Subcutaneous abdominal adipose tissue (tissue), 5 donors: ENCODE results near the gene CMIP.
"Not testable (repeated sequence)": the region's sequence is repeated elsewhere in the genome, so short reads cannot be mapped to it uniquely, and the experiment has no call there.

ENCODE experiments used
- H3K27ac ChIP-seq: one replicate; pipeline ENCODE4 v1.7.0; 2013; ENCODE audit warnings: low read depth, mild to moderate bottlenecking, inconsistent platforms, low read length, moderate library complexity
- H3K27me3 ChIP-seq, 5 donors: one replicate each; pipeline ENCODE4 v1.7.0; 2013; ENCODE audit warnings: low read length in 5 of 5, inconsistent platforms in 1 of 5; ENCODE audit not compliant: control insufficient read depth in 5 of 5, insufficient read depth in 4 of 5
- H3K36me3 ChIP-seq, 5 donors: one replicate each; pipeline ENCODE4 v1.7.0; 2013; ENCODE audit warnings: low read length in 5 of 5; ENCODE audit not compliant: control insufficient read depth in 5 of 5, insufficient read depth in 5 of 5
- H3K4me1 ChIP-seq, 5 donors: one replicate each; pipeline ENCODE4 v1.7.0; 2013; ENCODE audit warnings: low read length in 5 of 5, mild to moderate bottlenecking in 3 of 5, moderate library complexity in 1 of 5; ENCODE audit not compliant: control insufficient read depth in 5 of 5, insufficient read depth in 5 of 5
- H3K4me3 ChIP-seq, 5 donors: one replicate each; pipeline ENCODE4 v1.7.0; 2013; ENCODE audit warnings: low read length in 5 of 5, low read depth in 1 of 5
- H3K9ac ChIP-seq, 5 donors: one replicate each; pipeline ENCODE4 v1.7.0; 2013; ENCODE audit warnings: low read length in 5 of 5, mild to moderate bottlenecking in 4 of 5, moderate library complexity in 3 of 5
- H3K9me3 ChIP-seq, 5 donors: one replicate each; pipeline ENCODE4 v1.7.0; 2013; ENCODE audit warnings: low read length in 5 of 5; ENCODE audit not compliant: control insufficient read depth in 5 of 5
- donor health status: healthy.
- donor health status: healthy.
- donor health status: healthy.
- donor health status: healthy.
- donor health status: healthy.

The CMIP gene

DNA sequence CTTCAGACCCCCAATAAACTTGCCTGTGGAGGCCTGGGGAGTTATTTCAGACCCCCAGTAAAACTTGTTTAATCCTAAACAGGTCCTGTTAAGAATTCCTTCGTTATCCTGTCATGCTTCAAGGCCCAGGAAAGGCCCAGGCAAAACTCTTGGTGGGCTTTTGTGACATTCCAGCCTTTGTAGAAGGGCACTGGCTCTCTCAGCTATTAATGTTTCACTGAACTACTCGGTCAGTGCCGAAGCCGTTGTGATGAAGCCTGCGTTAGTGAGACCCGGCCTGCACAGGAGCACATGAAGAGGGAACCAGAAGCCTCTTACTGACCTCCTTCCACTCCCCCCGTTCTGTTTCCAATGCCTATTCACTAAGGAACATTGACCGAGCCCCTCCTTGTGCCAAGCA, 287.0 kb downstream of the CMIP start:
- Histone ChIP-seq H3K36me3 (no peaks in the 10 kb centered on the region), H3K9ac (no peak overlapping the region), H3K4me3 (no peak overlapping the region), H3K27ac (no peak overlapping the region), H3K27me3 (peaks cover 0 to 4% (median 0%) of the 10 kb centered on the region in 5 donors), H3K4me1 (peaks cover 0 to 11% (median 11%) of the 10 kb centered on the region in 5 donors), H3K9me3 (no peaks in the 10 kb centered on the region)

DNA sequence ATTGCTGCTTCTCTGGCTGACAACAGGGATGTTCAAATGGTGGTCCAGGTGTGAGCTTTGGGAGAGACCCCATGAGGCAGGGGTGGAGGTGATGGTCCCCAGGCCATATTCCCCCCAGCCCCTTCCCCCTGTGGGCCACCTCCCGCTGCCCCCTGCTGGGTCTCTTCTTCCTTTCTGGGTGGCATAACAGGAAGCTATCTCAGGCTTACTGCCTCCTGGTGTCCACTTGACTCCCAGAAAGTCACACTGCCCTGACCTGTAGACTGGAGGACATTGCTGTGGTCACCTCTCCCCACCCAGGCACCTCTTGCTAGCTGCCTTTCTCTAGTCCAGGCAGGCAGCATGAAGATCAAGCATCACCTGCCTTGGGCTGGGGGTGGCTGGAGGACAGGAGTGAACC, 288.1 kb downstream of the CMIP start:
- no peaks in the 10 kb centered on the region for H3K36me3 ChIP-seq
- no peak overlapping the region for H3K9ac ChIP-seq
- H3K27me3 ChIP-seq: peaks cover 0 to 4% (median 0%) of the 10 kb centered on the region in 5 donors
- H3K27ac ChIP-seq: no peak overlapping the region
- H3K4me1 ChIP-seq: peaks cover 0 to 13% (median 11%) of the 10 kb centered on the region in 5 donors
- H3K4me3 ChIP-seq: no peak overlapping the region
- H3K9me3 ChIP-seq: no peaks in the 10 kb centered on the region

DNA sequence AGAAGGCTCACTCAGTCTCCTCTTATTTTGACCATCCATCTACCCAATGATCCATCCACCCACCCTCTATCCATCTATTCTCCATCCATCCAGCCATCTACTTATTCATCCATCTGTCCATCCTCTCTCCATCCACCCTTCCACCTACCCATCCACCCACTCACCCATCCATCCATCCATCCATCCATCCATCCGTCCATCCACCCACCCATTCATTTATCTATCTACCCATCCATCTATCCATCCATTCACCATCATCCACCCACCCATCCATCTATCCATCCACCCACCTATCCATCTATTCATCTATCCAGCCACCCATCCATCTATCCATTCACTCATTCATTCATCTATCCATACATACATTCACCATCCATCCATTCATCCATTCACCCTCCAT, 288.7 kb downstream of the CMIP start:
- H3K27ac ChIP-seq: no peak overlapping the region
- peaks cover 2 to 19% (median 17%) of the 10 kb centered on the region in 5 donors for H3K4me1 ChIP-seq
- H3K4me3 ChIP-seq: no peak overlapping the region
- H3K9ac ChIP-seq: no peak overlapping the region
- no peaks in the 10 kb centered on the region for H3K9me3 ChIP-seq
- no peaks in the 10 kb centered on the region for H3K36me3 ChIP-seq
- peaks cover 0 to 4% (median 0%) of the 10 kb centered on the region in 5 donors for H3K27me3 ChIP-seq

DNA sequence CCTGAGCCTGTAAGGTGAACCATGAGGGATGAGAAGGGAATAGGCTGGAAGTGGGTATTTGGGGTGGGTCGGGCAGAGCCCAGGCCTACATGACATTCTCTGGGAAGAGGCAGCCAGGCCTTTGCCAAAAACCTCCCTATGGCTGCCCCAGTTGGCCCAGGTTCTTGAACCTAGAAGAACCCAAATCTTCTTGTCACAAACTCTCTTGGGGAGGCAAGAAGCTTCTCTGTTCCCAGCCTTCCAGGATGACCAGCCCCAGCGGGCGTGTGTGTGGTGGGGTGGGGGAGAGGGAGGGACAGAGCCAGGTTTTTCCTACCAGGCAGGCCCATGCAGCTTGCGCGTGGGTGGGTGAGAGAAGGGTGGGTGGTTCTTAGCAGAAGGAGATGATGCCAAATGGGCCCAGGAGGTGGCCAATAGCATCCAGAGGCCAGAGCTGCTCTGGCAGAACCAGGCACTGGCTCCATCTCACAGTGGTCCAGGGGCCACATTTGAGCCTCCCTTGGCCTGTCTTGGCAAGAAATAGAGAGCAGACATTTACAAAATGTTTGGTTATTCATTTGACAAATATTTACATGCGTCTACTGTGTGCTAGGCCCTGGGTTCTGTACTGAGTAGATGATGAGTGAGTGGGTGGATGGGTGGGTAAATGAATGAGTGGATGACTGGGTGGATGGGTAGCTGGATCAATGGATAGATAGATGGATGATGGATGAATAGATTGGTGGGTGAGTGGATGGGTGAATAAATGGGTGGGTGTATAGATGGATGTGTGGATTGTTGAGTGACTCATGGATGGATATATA, 290.2 kb downstream of the CMIP start:
- Histone ChIP-seq H3K36me3 (no peaks in the 10 kb centered on the region), H3K27me3 (peaks cover 0 to 4% (median 0%) of the 10 kb centered on the region in 5 donors), H3K9me3 (no peaks in the 10 kb centered on the region), H3K27ac (no peak overlapping the region), H3K9ac (no peak overlapping the region), H3K4me3 (no peak overlapping the region), H3K4me1 (peaks cover 3 to 29% (median 21%) of the 10 kb centered on the region in 5 donors)

GRCh38 chr16:81737885-81738536, 293.4 kb downstream of the CMIP start:
- H3K36me3 ChIP-seq: no peaks in the 10 kb centered on the region
- H3K4me3 ChIP-seq: peak overlapping the region in 4 of 5 donors; percentile 44 to 63 (median 56)
- H3K9me3 ChIP-seq: no peaks in the 10 kb centered on the region
- peaks cover 0 to 5% (median 0%) of the 10 kb centered on the region in 5 donors for H3K27me3 ChIP-seq
- no peak overlapping the region for H3K9ac ChIP-seq
- H3K4me1 ChIP-seq: peaks cover 3 to 25% (median 10%) of the 10 kb centered on the region in 5 donors
- no peak overlapping the region for H3K27ac ChIP-seq

DNA sequence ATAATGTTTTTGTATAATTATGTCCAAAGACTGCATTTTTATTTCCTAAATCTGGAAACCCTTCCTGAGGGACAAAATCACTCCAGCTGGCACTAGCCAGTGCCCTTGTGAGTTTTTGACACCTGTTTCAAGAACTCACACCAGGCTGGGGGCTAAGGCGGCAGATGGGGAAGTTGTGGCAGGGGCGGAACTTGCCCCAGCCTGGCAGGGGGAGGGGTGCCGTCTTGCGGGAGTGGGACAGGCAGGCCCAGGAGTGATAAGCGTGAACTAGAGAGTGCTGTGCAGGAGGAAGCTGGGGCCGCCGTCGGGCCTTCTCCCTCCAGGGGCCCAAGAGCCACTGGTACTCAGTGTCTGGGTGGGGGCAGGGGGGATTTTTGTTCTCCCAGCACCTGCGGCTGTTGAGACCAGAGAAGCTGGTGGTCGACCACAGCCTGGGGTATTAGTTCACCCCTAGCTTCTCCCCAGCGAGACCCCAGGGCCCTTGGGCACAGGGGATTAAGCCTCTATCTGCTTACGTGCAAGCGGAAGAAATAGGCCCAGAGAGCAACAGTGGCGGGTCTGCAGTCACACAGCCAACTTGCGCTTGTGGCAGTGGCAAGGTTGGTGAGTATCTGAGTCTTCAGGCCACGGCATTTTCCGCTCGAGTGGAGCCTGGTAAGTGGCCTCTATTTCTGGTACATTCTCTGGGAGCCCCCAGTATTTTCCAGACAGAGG, 294.3 kb downstream of the CMIP start:
- Histone ChIP-seq H3K4me3 (no peak overlapping the region), H3K4me1 (peaks cover 3 to 25% (median 10%) of the 10 kb centered on the region in 5 donors), H3K27me3 (peaks cover 0 to 5% (median 0%) of the 10 kb centered on the region in 5 donors), H3K9ac (no peak overlapping the region), H3K9me3 (no peaks in the 10 kb centered on the region), H3K27ac (no peak overlapping the region), H3K36me3 (no peaks in the 10 kb centered on the region)

GRCh38 chr16:81739503-81739902, 294.9 kb downstream of the CMIP start:
- H3K9ac ChIP-seq: no peak overlapping the region
- H3K9me3 ChIP-seq: no peaks in the 10 kb centered on the region
- H3K36me3 ChIP-seq: no peaks in the 10 kb centered on the region
- H3K4me3 ChIP-seq: no peak overlapping the region
- H3K27me3 ChIP-seq: peaks cover 0 to 5% (median 0%) of the 10 kb centered on the region in 5 donors
- H3K4me1 ChIP-seq: peaks cover 3 to 25% (median 10%) of the 10 kb centered on the region in 5 donors
- no peak overlapping the region for H3K27ac ChIP-seq

DNA sequence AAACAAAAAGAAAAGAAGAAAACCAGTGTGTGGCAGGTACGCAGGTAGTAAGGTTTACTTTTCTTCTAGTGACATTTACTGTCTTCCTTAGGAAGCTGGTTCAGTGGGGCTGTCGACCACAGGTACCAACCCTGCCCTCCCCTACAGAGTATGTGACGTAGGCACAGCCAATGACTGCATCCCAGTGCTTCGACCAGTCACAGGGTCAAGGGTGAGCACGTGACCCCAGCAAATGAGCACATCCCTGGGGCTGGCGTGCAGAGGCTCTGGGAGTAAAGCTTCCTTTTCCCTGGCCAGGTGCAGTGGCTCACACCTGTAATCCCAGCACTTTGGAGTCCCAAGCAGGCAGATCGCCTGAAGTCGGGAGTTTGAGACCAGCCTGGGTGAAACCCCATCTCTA, 295.6 kb downstream of the CMIP start:
- Histone ChIP-seq H3K27ac (no peak overlapping the region), H3K9ac (peak overlapping the region in 1 of 5 donors; percentile 24), H3K9me3 (no peaks in the 10 kb centered on the region), H3K4me1 (peaks cover 3 to 25% (median 10%) of the 10 kb centered on the region in 5 donors), H3K27me3 (peaks cover 0 to 5% (median 0%) of the 10 kb centered on the region in 5 donors), H3K4me3 (no peak overlapping the region), H3K36me3 (no peaks in the 10 kb centered on the region)

DNA sequence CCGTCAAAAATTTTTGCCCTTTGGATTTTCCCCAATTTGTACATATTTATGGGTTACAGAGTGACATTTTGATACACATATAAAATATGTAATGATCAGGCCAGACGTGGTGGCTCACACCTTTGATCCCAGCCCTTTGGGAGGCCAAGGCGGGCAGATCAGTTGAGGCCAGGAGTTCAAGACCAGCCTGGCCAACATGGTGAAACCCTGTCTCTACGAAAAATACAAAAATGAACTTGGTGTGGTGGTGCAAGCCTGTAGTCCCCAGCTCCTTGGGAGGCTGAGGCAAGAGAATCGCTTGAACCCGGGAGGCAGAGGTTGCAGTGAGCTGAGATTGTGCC, 296.8 kb downstream of the CMIP start:
- not testable (repeated sequence) for H3K27me3 ChIP-seq, H3K9me3 ChIP-seq, H3K27ac ChIP-seq, H3K36me3 ChIP-seq, H3K9ac ChIP-seq, H3K4me3 ChIP-seq
- peaks cover 4 to 32% (median 17%) of the 10 kb centered on the region in 5 donors for H3K4me1 ChIP-seq

DNA sequence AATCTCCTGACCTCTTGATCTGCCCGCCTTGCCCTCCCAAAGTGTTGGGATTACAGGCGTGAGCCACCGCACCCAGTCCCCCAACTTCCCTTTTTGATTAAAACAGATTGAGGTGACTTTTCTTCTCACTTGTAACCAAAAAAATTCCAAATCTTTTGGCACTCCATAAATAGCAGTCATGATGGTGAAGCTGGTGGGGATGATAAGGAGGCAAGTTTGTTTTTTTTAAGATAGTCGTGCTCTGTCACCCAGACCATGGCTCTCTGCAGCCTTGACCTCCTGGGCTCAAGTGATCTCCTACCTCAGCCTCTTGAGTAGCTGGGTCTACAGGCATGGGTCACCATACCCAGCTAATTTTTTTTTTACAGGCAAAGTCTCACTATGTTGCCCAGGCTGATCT, 299.8 kb downstream of the CMIP start:
- H3K27ac ChIP-seq: no peak overlapping the region
- no peaks in the 10 kb centered on the region for H3K9me3 ChIP-seq
- peaks cover 0 to 5% (median 0%) of the 10 kb centered on the region in 5 donors for H3K27me3 ChIP-seq
- H3K36me3 ChIP-seq: no peaks in the 10 kb centered on the region
- no peak overlapping the region for H3K4me3 ChIP-seq
- peaks cover 1 to 17% (median 9%) of the 10 kb centered on the region in 5 donors for H3K4me1 ChIP-seq
- H3K9ac ChIP-seq: no peak overlapping the region
